ENCODE data around the gene NTHL1. TPM values are rescaled to one million over a fixed set of nuclear protein-coding genes. Genes with fewer than 3 reads are reported as not detected.

Gene NTHL1
- total and polyA plus RNA-seq, 2 of the 13 experiments (the other 11 are each of a cell fraction or from before 2014, with no cell fraction given) = 47.5 to 64.9 TPM

DNA sequence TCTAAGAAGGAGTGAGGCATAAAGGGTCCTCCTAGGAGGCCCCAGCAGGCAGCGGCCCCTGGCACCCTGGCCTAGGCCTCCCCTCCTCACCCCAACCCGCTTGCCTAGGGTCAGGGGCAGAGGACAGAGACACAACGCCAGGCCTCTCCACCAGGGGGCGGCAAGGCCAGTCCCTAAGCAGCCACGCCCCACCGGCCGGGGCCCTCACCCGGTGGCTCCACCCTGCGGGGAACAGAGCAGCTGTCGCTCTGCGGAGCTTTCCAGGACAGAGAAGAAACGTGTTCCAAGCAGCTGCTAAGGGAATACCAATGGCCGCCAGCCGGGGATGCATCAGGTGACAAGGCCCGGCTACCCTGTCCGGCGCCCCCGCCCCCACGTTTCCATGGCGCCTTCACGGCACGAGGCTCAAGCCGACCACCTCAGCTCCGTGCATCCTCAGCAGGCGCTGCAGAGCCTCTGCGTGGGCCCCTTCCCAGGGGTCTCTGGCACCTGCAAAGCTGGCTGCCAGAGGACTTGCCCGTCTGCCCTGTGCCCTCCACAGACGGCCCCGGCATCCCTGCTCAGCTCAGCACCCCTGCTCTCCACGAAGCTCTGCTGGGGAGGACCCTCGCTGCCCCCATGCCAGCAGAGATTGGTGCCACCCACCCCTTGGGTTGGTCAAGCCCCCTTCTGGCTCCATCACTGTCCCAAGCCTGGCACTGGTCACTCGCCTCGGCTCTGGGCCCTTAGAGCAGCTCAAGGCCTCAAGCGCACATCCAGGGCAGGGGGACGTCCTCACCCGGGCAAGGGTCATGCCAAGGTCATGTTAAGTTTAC lies 43.6 kb downstream of the NTHL1 start (continued):
- TF ChIP-seq HMGXB4 (CRISPR knock-in tag; IDR thresholded peaks at IDR 0.05; ENCODE audit: borderline replicate concordance in 1 of 2, low read depth in 1 of 2) (peak; percentile 87 to 96), THRA (CRISPR knock-in tag; IDR thresholded peaks at IDR 0.05; ENCODE audit: borderline replicate concordance) (peak; percentile 67; the same call in 1 of the 2 replicates), ZNF614 (CRISPR knock-in tag; IDR thresholded peaks at IDR 0.05; ENCODE audit: borderline replicate concordance) (peak; percentile 72; the same call in 1 of the 2 replicates), ZGPAT (CRISPR knock-in tag; IDR thresholded peaks at IDR 0.05) (peak; percentile 78), HDAC2 (CRISPR knock-in tag; IDR thresholded peaks at IDR 0.05) (peak; percentile 37; the same call in 1 of the 2 replicates), SRSF1 (optimal IDR thresholded peaks at IDR 0.05; ENCODE audit: low read depth, low read length) (no peak), ZBED4 (CRISPR knock-in tag; IDR thresholded peaks at IDR 0.05; ENCODE audit: borderline replicate concordance) (0 out of 2 replicates have a peak, but pooled peaks have one; percentile 25)
- TF ChIP-seq, protein P1, sequence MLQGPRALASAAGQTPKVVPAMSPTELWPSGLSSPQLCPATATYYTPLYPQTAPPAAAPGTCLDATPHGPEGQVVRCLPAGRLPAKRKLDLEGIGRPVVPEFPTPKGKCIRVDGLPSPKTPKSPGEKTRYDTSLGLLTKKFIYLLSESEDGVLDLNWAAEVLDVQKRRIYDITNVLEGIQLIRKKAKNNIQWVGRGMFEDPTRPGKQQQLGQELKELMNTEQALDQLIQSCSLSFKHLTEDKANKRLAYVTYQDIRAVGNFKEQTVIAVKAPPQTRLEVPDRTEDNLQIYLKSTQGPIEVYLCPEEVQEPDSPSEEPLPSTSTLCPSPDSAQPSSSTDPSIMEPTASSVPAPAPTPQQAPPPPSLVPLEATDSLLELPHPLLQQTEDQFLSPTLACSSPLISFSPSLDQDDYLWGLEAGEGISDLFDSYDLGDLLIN (CRISPR knock-in tag; IDR thresholded peaks at IDR 0.05; ENCODE audit: borderline replicate concordance) = no peak
- TF ChIP-seq, protein P2, sequence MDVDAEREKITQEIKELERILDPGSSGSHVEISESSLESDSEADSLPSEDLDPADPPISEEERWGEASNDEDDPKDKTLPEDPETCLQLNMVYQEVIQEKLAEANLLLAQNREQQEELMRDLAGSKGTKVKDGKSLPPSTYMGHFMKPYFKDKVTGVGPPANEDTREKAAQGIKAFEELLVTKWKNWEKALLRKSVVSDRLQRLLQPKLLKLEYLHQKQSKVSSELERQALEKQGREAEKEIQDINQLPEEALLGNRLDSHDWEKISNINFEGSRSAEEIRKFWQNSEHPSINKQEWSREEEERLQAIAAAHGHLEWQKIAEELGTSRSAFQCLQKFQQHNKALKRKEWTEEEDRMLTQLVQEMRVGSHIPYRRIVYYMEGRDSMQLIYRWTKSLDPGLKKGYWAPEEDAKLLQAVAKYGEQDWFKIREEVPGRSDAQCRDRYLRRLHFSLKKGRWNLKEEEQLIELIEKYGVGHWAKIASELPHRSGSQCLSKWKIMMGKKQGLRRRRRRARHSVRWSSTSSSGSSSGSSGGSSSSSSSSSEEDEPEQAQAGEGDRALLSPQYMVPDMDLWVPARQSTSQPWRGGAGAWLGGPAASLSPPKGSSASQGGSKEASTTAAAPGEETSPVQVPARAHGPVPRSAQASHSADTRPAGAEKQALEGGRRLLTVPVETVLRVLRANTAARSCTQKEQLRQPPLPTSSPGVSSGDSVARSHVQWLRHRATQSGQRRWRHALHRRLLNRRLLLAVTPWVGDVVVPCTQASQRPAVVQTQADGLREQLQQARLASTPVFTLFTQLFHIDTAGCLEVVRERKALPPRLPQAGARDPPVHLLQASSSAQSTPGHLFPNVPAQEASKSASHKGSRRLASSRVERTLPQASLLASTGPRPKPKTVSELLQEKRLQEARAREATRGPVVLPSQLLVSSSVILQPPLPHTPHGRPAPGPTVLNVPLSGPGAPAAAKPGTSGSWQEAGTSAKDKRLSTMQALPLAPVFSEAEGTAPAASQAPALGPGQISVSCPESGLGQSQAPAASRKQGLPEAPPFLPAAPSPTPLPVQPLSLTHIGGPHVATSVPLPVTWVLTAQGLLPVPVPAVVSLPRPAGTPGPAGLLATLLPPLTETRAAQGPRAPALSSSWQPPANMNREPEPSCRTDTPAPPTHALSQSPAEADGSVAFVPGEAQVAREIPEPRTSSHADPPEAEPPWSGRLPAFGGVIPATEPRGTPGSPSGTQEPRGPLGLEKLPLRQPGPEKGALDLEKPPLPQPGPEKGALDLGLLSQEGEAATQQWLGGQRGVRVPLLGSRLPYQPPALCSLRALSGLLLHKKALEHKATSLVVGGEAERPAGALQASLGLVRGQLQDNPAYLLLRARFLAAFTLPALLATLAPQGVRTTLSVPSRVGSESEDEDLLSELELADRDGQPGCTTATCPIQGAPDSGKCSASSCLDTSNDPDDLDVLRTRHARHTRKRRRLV (CRISPR knock-in tag; IDR thresholded peaks at IDR 0.05) = no peak
